ENCODE results near the gene MVD. TPM values are rescaled to one million over a fixed set of nuclear protein-coding genes. Genes with fewer than 3 reads are reported as not detected.

The MVD gene
- total and polyA plus RNA-seq, 4 donors = 21.7 to 99.2 (median 74.7) TPM

DNA sequence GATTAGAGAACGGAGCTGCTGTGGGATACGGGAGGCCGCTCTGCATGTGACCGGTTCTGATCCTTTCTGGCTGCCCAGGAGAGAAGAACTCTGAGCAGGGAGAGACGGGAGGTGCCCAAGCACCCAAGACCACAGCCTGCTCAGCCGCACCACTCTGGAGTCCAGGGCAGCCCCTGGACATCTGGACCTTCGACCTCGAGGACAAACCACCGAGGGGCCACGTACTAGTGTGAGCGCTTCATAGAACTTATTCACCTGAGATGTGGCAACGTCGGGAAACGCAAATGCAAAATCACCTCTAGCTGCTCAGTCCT is 37.4 kb upstream of the MVD start:
- no peaks in the 10 kb centered on the region for H3K27me3 ChIP-seq (ENCODE audit: control insufficient read depth in 4 of 4, insufficient read depth in 4 of 4, low read length in 3 of 4)
- peak overlapping the region; percentile 54 to 84 for H3K27ac ChIP-seq (ENCODE audit: low read depth in 1 of 2, low read length in 2 of 2)
- H3K36me3 ChIP-seq (ENCODE audit: control insufficient read depth in 4 of 4, insufficient read depth in 3 of 4, low read depth in 1 of 4, low read length in 3 of 4) = peaks cover 2 to 15% (median 6%) of the 10 kb centered on the region in 4 donors
- no peak overlapping the region for H3K4me3 ChIP-seq (ENCODE audit: low read depth in 1 of 3, low read length in 3 of 3)
- 72% methylated on average over 14 of the region's 14 CpGs for WGBS
- H3K9ac ChIP-seq (ENCODE audit: low read depth in 1 of 2, low read length in 2 of 2) = peak overlapping the region in 1 of 2 donors; percentile 32
- DNase-seq (ENCODE audit: low spot score) = no peak
- peaks cover under 1 to 26% (median 9%) of the 10 kb centered on the region in 4 donors for H3K4me1 ChIP-seq (ENCODE audit: control insufficient read depth in 4 of 4, insufficient read depth in 4 of 4, low read length in 3 of 4)
- TF ChIP-seq TAF1 (conservative IDR thresholded peaks at IDR 0.05) (no peak), EGR1 (IDR thresholded peaks at IDR 0.05; ENCODE audit: low read depth in 2 of 2) (no peak), RXRA (IDR thresholded peaks at IDR 0.05) (no peak), FOXA1 (IDR thresholded peaks at IDR 0.05) (no peak), GABPA (IDR thresholded peaks at IDR 0.05 in 1 of 2, conservative IDR thresholded peaks at IDR 0.05 in 1 of 2) (no peak), JUND (IDR thresholded peaks at IDR 0.05) (no peak), RAD21 (IDR thresholded peaks at IDR 0.05) (no peak), SP1 (IDR thresholded peaks at IDR 0.05) (no peak), NR2F2 (IDR thresholded peaks at IDR 0.05) (no peak), YY1 (IDR thresholded peaks at IDR 0.05) (no peak)
- TF ChIP-seq, protein P1, sequence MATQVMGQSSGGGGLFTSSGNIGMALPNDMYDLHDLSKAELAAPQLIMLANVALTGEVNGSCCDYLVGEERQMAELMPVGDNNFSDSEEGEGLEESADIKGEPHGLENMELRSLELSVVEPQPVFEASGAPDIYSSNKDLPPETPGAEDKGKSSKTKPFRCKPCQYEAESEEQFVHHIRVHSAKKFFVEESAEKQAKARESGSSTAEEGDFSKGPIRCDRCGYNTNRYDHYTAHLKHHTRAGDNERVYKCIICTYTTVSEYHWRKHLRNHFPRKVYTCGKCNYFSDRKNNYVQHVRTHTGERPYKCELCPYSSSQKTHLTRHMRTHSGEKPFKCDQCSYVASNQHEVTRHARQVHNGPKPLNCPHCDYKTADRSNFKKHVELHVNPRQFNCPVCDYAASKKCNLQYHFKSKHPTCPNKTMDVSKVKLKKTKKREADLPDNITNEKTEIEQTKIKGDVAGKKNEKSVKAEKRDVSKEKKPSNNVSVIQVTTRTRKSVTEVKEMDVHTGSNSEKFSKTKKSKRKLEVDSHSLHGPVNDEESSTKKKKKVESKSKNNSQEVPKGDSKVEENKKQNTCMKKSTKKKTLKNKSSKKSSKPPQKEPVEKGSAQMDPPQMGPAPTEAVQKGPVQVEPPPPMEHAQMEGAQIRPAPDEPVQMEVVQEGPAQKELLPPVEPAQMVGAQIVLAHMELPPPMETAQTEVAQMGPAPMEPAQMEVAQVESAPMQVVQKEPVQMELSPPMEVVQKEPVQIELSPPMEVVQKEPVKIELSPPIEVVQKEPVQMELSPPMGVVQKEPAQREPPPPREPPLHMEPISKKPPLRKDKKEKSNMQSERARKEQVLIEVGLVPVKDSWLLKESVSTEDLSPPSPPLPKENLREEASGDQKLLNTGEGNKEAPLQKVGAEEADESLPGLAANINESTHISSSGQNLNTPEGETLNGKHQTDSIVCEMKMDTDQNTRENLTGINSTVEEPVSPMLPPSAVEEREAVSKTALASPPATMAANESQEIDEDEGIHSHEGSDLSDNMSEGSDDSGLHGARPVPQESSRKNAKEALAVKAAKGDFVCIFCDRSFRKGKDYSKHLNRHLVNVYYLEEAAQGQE (IDR thresholded peaks at IDR 0.05) = no peak
- TF ChIP-seq, protein P2, sequence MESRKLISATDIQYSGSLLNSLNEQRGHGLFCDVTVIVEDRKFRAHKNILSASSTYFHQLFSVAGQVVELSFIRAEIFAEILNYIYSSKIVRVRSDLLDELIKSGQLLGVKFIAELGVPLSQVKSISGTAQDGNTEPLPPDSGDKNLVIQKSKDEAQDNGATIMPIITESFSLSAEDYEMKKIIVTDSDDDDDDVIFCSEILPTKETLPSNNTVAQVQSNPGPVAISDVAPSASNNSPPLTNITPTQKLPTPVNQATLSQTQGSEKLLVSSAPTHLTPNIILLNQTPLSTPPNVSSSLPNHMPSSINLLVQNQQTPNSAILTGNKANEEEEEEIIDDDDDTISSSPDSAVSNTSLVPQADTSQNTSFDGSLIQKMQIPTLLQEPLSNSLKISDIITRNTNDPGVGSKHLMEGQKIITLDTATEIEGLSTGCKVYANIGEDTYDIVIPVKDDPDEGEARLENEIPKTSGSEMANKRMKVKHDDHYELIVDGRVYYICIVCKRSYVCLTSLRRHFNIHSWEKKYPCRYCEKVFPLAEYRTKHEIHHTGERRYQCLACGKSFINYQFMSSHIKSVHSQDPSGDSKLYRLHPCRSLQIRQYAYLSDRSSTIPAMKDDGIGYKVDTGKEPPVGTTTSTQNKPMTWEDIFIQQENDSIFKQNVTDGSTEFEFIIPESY (IDR thresholded peaks at IDR 0.05) = no peak
- TF ChIP-seq, protein P3, sequence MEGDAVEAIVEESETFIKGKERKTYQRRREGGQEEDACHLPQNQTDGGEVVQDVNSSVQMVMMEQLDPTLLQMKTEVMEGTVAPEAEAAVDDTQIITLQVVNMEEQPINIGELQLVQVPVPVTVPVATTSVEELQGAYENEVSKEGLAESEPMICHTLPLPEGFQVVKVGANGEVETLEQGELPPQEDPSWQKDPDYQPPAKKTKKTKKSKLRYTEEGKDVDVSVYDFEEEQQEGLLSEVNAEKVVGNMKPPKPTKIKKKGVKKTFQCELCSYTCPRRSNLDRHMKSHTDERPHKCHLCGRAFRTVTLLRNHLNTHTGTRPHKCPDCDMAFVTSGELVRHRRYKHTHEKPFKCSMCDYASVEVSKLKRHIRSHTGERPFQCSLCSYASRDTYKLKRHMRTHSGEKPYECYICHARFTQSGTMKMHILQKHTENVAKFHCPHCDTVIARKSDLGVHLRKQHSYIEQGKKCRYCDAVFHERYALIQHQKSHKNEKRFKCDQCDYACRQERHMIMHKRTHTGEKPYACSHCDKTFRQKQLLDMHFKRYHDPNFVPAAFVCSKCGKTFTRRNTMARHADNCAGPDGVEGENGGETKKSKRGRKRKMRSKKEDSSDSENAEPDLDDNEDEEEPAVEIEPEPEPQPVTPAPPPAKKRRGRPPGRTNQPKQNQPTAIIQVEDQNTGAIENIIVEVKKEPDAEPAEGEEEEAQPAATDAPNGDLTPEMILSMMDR (IDR thresholded peaks at IDR 0.05; ENCODE audit: low read depth, low read length, missing input control) = no peak
- H3K9me3 ChIP-seq (ENCODE audit: control insufficient read depth in 4 of 4, low read length in 3 of 4) = no peaks in the 10 kb centered on the region

DNA sequence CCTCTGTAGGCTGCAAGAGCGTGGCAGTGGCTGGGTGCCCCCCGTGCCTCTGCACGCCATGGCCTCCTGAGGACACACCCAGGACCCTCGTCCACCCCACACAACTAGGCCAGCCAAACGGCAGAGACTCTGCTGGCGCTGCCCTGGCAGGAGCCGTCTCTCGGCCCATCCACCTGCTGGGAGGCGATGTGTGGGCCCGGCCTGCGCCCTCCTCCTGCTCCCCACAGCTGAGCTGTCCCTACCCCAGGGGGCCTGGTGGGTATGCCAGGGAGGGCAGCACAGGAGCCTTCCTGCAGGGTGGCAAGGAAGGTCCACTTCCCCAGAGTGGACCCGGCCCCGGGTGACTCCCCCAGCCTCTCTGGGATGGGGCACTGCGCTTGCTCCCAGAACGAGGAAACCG is 36.3 kb upstream of the MVD start:
- Histone ChIP-seq H3K9ac (ENCODE audit: low read depth in 1 of 2, low read length in 2 of 2) (no peak overlapping the region), H3K27ac (ENCODE audit: low read depth in 1 of 2, low read length in 2 of 2) (no peak overlapping the region), H3K4me1 (ENCODE audit: control insufficient read depth in 4 of 4, insufficient read depth in 4 of 4, low read length in 3 of 4) (peaks cover 0 to 17% (median 4%) of the 10 kb centered on the region in 4 donors), H3K9me3 (ENCODE audit: control insufficient read depth in 4 of 4, low read length in 3 of 4) (no peaks in the 10 kb centered on the region), H3K27me3 (ENCODE audit: control insufficient read depth in 4 of 4, insufficient read depth in 4 of 4, low read length in 3 of 4) (no peaks in the 10 kb centered on the region), H3K4me3 (ENCODE audit: low read depth in 1 of 3, low read length in 3 of 3) (no peak overlapping the region), H3K36me3 (ENCODE audit: control insufficient read depth in 4 of 4, insufficient read depth in 3 of 4, low read depth in 1 of 4, low read length in 3 of 4) (peaks cover 2 to 15% (median 6%) of the 10 kb centered on the region in 4 donors)
- WGBS = 93% methylated on average over 16 of the region's 16 CpGs
- no peak for DNase-seq (ENCODE audit: low spot score)
- no peak for TF ChIP-seq SP1 (IDR thresholded peaks at IDR 0.05)
- TF ChIP-seq, protein P2 (IDR thresholded peaks at IDR 0.05) = no peak
- no peak for TF ChIP-seq NR2F2 (IDR thresholded peaks at IDR 0.05)
- TF ChIP-seq GABPA (IDR thresholded peaks at IDR 0.05 in 1 of 2, conservative IDR thresholded peaks at IDR 0.05 in 1 of 2) = no peak
- TF ChIP-seq RXRA (IDR thresholded peaks at IDR 0.05) = no peak
- TF ChIP-seq YY1 (IDR thresholded peaks at IDR 0.05) = no peak
- TF ChIP-seq EGR1 (IDR thresholded peaks at IDR 0.05; ENCODE audit: low read depth in 2 of 2) = no peak
- no peak for TF ChIP-seq FOXA2 (IDR thresholded peaks at IDR 0.05)
- no peak for TF ChIP-seq HNF4G (IDR thresholded peaks at IDR 0.05)
- TF ChIP-seq, protein P4, sequence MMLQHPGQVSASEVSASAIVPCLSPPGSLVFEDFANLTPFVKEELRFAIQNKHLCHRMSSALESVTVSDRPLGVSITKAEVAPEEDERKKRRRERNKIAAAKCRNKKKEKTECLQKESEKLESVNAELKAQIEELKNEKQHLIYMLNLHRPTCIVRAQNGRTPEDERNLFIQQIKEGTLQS (IDR thresholded peaks at IDR 0.05) = no peak
- no peak for TF ChIP-seq HNF4A (conservative IDR thresholded peaks at IDR 0.05)
- TF ChIP-seq, protein P5, sequence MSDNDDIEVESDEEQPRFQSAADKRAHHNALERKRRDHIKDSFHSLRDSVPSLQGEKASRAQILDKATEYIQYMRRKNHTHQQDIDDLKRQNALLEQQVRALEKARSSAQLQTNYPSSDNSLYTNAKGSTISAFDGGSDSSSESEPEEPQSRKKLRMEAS (IDR thresholded peaks at IDR 0.05) = no peak
- no peak for TF ChIP-seq RAD21 (IDR thresholded peaks at IDR 0.05)
- no peak for TF ChIP-seq FOXA1 (IDR thresholded peaks at IDR 0.05)
- TF ChIP-seq, protein P1 (IDR thresholded peaks at IDR 0.05) = no peak

All from liver (tissue), 9 donors.